HL-60/S4 treated with retinoic acid at 250 ng/mL for 4 days and 3 days (cell line): Measurements from ENCODE around the gene IQGAP2.
"Not testable (repeated sequence)": the region's sequence is repeated elsewhere in the genome, so short reads cannot be mapped to it uniquely, and the experiment has no call there.

Source experiments
- in situ Hi-C: fragments of 300-500 bp; cut with MboI; formaldehyde crosslinking; loops from 2 replicates; pipeline ENCODE4 v1.7.0; 2022; ENCODE audit warnings: low sequenced_read_pairs

IQGAP2 gene

DNA sequence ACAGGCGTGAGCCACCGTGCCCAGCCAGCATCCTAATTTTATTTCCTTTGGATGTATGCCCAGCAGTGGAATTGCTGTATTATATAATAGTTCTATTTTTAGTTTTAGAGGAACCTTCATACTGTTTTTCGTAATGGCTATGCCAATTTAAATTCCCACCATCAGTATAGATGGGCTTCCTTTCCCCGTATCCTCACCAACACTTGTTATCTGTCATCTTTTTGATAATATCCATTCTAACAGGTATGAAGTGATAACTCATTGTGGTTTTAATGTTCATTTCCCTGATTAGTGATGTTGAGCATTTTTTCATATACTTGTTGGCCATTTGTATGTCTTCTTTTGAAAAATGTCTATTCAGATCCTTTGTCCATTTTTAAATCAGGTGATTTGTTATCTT, 325.9 kb downstream of the IQGAP2 start:
- in situ Hi-C loops, result no loop called here

GRCh38 chr5:76729373-76730290, 326.5 kb downstream of the IQGAP2 start:
- in situ Hi-C loops, result no loop called here

- in situ Hi-C loops, result no loop called here
Measured at GRCh38 chr5:76732405-76733048, 329.4 kb downstream of the IQGAP2 start.

DNA sequence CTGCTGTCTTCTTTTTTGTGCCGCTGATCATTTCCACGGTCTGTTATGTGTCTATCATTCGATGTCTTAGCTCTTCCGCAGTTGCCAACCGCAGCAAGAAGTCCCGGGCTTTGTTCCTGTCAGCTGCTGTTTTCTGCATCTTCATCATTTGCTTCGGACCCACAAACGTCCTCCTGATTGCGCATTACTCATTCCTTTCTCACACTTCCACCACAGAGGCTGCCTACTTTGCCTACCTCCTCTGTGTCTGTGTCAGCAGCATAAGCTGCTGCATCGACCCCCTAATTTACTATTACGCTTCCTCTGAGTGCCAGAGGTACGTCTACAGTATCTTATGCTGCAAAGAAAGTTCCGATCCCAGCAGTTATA, 329.9 kb downstream of the IQGAP2 start:
- in situ Hi-C loops, result no loop called here

GRCh38 chr5:76735762-76736545, 332.9 kb downstream of the IQGAP2 start:
- in situ Hi-C loops, result no loop called here

DNA sequence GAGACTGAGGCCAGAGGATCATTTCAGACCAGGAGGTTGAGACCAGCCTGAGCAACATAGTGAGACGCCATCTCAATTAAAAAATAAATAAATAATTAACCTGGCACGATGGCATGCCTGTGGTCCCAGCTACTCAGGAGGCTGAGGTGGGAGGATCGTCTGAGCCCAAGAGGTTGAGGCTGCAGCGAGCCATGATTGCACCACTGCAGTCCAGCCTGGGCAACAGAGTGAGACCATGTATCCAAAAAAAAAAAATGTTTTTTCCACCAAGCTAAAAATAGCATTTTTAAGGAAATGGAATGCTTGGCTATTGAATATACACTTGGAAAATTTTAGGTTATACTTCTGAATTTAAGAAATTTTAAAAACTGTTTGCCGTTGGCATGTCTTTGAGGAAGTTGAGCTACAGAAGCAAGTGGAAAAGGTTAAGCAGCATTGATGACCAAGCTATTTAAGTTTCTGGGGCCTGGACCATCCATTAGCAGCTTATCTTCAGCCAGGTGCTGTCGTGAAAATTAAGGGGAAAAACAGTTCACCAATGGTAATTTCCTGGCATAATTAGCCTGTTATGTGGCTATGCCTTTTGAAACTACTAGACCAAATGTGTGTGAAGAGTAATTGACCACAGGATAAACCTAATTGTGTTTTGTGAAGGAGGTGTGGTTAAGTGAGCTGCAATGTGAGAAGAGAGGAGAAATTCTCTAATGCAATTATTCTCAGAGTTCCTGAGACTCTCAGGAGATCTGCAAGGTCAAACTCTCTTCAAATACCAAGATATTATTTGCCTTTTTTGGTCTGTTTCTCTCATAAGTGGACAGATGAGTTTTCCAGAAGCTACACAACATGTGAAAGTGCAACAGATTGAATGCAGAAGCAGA, 333.8 kb downstream of the IQGAP2 start:
- in situ Hi-C loops, result no loop called here

DNA sequence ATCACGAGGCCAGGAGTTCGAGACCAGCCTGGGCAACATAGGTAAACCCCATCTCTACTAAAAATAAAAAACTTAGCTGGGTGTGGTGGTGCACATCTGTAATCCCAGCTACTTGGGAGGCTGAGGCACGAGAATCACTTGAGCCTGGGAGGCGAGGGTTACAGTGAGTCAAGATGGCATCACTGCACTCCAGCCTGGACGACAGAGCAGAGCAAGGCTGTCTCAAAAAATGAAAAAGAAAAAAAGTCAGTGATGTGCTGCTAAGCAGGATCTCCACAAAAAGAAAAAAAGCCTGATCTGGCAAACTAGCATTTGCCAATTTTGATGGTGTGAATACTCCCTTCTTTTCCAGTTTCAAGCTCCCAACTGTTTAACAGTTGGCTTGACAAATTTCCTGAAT, 334.8 kb downstream of the IQGAP2 start:
- in situ Hi-C loops, result no loop called here

- in situ Hi-C loops, result not testable (repeated sequence)
Measured at GRCh38 chr5:76741506-76741905, 338.4 kb downstream of the IQGAP2 start.

DNA sequence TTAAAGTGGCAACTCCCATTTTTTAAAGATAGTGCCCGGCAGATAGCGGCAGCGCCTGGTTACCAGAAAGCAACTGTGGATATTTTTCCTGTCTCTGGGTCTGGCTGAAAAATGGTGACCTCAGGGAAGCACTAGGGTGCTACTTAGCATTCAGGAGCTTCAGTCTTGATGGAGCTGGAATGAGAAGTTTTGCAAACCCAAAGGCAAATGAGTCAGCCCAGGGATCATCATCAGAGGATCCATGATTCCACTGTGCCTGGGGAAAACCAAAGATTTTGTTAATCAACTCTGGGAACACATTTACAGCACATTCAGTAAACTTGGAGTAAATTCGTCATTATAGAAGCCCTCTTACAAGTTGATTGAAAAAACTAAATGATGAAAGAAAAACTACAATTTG, 339.5 kb downstream of the IQGAP2 start:
- in situ Hi-C loops, result no loop called here

- in situ Hi-C loops, result no loop called here
Measured at GRCh38 chr5:76744632-76745031, 341.5 kb downstream of the IQGAP2 start.

GRCh38 chr5:76745670-76746069, 342.6 kb downstream of the IQGAP2 start:
- in situ Hi-C loops, result no loop called here

DNA sequence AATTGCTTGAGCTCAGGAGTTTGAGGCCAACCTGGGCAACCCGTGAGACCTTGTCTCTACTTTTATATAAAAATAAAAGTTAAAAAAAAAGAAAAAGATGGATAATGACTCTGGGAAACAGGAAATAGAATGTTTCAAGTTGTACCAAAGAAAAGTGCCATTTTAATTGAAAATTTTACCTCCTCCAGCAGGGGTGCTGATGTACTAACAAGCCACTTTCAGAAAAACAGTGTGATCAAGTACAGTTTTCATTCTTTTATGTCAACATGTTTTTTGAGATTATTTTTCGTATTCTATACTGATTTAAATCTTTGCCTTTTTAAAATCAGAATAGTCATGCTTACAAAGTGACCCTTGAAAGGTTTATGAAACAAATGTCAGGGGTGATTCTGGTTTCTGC, 343.6 kb downstream of the IQGAP2 start:
- in situ Hi-C loops, result no loop called here

DNA sequence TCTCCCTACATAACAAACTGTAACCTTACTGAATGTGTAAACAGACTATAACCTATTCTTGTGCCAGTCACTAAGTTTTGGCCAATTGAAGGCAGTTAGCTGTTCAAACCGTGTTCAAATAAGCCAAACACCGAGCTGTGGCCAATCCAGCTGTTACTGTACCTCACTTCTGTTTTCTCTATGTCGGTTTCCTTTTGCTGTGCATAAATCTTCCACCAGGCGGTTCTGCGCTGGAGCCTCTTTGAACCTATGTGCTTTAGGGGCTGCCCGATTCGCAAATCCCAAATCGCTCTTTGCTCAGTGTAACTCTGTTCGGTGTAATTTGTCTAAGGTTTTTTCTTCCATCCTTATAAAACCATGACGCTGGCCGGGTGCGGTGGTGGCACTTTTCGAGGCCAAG, 344.6 kb downstream of the IQGAP2 start:
- in situ Hi-C loops, result no loop called here

- in situ Hi-C loops, result no loop called here
Measured at GRCh38 chr5:76751291-76751690, 348.2 kb downstream of the IQGAP2 start.

DNA sequence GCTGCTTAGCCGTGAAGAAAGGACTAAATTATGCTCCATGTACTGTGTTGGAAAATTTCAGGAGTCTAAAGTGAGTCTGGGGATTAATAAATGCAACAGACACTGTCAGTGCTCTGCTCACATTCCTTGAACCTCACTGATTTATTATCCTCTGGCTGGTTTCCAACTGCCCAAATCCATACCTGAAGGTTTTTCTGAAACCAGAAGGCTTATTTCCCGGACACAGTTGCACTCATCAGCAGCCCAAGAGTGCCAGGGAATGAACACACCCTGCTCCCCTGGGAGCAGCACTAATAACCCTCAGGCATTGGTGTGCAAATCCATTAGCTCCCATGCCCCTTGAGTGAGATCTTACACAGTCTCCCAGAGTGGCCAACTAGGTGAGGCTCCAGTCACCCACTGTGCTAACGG, 351.6 kb downstream of the IQGAP2 start:
- in situ Hi-C loops, result no loop called here

GRCh38 chr5:76755779-76756637, 352.9 kb downstream of the IQGAP2 start:
- in situ Hi-C loops, result no loop called here

GRCh38 chr5:76757049-76757448, 354.0 kb downstream of the IQGAP2 start:
- in situ Hi-C loops, result no loop called here
